CD4-positive, alpha-beta T cell treated with Interleukin-4 for 1 hour (primary cell): ENCODE results near the gene ADGRG1.
"Not testable (repeated sequence)": the region's sequence is repeated elsewhere in the genome, so short reads cannot be mapped to it uniquely, and the experiment has no call there.

Experiments used
- DNase-seq, 2 donors: peaks; one replicate each; pipeline ENCODE4 v3.0.0-alpha.2; 2020 to 2022

Gene ADGRG1

GRCh38 chr16:57668630-57669475, 40.4 kb downstream of the ADGRG1 start:
- no peak for DNase-seq

DNA sequence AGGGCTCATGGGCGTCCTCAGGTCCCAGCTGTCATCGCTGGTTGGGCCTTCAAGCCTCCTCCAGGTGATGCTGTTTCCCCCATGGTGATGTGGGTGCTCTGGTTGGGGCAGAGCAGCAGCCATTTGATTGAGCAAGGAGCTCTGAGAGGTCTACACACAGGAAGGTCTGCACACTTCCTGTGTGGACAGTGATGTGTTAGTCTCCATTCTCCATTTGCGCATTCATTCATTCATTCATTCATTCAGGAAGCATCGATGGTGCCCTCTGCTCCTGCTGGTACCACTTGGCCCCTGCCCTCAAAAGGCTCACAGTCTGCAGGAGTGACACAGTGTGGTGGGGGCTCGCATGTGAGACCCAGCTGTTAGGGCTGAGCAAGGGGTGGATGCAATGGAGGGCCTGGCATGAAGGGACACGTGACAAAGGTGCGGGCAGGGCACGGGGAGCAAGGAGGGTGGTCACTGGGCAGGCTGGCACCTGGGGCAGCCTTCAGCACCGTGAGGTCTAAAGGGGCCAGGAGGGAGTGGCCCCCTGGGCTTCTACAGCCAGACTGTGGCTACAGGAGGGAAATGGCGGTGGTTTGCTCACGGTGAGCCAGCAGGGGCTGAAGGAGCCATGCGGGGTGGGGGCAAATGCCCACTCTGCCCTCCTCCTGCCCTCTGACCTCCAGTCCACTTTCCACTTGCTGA, 41.2 kb downstream of the ADGRG1 start:
- DNase-seq = no peak

DNA sequence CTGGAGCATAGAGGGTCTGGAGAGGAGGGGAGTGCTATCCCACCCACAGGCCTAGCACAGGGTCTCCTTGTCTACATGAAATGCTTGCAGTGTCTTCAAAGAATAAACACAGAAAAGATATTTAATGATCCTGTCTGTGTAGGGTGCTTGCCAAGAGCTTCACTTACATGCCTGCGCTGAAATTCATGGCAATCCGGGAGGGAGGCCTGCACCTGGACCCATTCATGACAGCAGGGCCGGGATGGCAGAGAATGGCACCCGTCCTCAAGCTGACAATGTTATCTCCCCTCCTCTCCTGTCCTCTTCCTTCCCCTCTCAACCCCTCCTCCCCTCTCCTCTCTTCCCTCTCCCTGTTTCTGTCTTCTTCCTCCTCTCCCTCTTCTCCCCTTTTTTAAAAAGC, 41.8 kb downstream of the ADGRG1 start:
- no peak for DNase-seq

DNA sequence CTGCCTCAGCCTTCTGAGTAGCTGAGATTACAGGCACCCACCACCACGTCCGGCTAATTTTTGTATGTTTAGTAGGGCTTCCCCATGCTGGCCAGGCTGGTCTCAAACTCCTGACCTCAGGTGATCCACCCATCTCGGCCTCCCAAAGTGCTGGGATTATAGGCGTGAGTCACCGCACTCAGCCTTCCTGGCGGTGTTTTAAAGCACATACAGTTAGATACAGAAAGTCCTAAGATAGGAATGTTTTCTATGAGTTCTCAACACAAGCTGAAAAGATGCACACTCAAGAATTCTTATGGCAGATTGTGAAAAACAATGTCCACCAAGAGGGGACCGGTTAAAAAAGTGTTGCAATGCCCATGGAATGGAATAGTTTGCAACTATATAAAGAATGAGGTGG, 43.0 kb downstream of the ADGRG1 start:
- DNase-seq = not testable (repeated sequence)

GRCh38 chr16:57672416-57672815, 44.0 kb downstream of the ADGRG1 start:
- no peak for DNase-seq

GRCh38 chr16:57672824-57673223, 44.4 kb downstream of the ADGRG1 start:
- DNase-seq = no peak

DNA sequence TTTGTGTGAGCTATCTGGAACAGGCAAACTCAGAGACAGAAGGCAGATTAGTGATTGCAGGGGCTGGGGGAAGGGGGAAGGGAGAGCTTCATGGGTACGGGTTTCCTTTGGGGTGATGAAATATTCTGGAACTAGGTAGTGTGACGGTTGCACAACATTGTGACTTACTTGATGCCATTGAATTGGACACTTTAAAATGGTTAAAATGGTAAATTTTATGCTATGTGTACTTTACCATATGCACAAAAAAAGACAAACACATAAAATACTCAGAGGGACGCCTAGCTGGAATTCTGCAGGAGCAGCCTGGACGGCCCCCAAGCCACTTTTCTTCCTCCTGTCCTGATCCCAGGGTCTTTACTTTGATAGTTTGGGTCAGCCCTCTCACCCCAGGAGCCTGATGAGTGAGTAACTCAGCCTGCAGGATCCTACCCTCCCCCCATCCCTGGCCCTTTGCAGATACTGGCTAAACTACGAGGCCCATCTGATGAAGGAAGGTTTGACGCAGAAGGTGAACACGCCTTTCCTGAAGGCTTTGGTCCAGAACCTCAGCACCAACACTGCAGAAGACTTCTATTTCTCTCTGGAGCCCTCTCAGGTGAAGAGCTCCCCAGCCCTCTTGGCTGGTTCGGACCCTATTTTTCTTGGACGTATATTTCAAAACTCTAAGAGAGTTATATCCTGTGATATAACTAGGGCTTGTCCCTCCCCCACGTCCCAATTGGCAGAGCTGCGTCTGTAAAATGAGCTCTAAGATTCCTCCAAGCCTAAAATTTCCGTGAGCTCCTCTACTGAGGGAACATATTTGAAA, 47.5 kb downstream of the ADGRG1 start:
- DNase-seq = no peak

GRCh38 chr16:57676553-57677085, 48.2 kb downstream of the ADGRG1 start:
- no peak for DNase-seq

DNA sequence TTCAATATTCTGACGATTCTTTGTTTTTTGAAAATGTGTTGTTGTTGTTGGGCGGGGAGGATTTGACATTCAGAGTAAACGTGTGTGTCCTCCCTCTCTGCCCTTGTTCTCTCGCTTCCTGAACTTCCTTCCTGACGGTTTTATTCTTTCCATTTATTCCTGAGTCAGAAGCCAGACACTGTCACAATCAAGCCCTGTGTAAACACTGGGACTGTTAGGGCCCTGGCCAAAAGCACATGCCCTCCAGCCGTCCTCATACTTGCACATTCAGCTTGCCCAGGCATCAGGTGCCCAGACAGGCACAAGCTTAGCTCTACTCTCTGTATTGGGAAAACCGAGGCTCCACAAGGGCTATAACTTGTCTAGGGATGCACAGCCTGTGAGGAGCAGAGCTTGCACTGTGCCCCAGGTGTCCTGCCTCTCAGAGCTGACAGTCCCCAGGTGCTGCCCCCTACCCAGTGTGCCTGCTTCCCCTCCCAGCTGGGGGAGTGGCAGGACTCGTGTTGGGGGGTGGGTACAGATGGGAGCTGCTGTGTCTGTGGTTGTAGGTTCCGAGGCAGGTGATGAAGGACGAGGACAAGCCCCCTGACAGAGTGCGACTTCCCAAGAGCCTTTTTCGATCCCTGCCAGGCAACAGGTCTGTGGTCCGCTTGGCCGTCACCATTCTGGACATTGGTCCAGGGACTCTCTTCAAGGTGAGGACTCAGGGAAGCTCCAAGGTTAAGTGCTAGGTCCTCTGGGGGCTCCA, 49.4 kb downstream of the ADGRG1 start:
- DNase-seq = no peak

DNA sequence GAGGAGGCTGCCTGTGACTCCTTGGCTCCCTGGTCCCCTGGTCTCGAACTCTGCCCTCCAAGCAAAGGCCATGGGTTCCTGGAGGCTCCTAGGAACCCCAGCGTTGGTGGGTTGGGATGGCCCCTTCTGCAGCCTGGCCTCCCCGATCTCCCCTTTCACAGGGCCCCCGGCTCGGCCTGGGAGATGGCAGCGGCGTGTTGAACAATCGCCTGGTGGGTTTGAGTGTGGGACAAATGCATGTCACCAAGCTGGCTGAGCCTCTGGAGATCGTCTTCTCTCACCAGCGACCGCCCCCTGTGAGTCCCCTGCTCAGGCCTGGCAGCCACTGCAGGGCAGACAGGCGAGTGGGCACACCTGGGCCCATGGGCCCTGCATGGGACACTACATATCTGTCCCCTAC, 50.6 kb downstream of the ADGRG1 start:
- no peak for DNase-seq

GRCh38 chr16:57679767-57680482, 51.5 kb downstream of the ADGRG1 start:
- DNase-seq = no peak

- DNase-seq = no peak
Measured at GRCh38 chr16:57680842-57681375, 52.5 kb downstream of the ADGRG1 start.

GRCh38 chr16:57681950-57682728, 53.7 kb downstream of the ADGRG1 start:
- no peak for DNase-seq

DNA sequence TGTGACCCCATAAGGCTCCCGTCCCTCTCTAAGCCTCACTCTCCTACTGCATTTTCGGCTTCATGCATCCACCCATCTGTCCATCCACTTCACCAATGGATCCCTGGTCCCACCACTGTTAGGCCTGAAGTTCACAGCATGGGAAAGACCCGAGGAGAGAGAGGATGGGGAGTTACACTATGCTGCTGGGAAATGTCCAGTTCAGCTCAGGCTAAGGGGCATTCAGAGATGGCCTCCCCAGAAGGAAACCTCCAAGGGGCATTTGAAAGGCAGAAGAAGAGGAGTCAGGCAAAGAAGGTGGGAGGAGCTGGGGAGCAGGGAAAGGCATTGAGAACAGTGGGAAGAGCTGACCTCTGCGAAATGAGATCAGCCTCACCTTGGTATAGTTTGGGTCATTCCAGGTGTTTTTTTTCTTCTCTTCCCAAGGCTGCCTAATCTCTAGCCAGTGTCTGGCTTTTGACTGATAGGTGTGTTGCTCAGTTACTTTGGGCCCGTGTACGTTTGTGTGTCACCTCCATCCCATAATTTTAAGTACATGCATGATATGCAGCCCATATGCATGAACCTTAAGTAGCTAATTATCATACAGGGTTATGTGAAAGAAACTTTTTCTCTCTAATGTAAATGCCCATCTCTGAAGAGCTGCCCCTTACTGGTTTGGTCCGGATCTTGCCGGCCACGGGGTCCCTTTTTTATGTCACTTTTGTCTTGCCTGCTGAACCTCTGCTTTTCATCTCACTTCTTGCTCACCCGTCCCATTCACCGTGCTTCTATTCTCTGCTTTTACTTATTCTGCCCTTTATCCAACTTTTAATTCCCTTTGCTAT, 54.6 kb downstream of the ADGRG1 start:
- DNase-seq = no peak

DNA sequence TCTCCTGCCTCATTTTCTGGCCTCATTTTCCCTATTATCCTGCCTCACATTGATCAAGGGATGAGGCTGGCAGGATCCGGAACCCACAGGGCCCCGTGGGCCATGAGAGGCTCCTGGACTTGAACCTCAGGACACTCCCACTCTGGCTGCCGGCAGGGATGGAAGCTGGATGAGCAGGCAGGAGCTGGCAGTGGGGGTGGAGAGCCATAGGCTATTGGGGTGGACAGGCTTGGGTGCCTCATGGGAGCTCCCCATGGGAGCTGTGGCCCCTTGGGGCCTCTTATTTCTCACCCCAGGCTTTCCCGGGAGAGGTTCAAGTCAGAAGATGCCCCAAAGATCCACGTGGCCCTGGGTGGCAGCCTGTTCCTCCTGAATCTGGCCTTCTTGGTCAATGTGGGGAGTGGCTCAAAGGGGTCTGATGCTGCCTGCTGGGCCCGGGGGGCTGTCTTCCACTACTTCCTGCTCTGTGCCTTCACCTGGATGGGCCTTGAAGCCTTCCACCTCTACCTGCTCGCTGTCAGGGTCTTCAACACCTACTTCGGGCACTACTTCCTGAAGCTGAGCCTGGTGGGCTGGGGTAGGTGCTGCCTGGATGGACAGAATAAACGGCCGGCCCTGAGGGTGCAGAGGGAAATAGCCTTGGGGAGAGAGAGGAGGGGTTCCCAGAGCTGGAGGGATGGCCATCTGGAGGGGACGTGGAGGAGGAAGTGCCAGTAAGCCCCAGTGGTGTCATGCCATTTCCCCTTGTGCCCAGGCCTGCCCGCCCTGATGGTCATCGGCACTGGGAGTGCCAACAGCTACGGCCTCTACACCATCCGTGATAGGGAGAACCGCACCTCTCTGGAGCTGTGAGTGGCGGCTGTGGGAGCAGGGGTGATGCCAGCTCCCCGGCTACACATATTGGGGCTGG, 55.5 kb downstream of the ADGRG1 start:
- DNase-seq = no peak

DNA sequence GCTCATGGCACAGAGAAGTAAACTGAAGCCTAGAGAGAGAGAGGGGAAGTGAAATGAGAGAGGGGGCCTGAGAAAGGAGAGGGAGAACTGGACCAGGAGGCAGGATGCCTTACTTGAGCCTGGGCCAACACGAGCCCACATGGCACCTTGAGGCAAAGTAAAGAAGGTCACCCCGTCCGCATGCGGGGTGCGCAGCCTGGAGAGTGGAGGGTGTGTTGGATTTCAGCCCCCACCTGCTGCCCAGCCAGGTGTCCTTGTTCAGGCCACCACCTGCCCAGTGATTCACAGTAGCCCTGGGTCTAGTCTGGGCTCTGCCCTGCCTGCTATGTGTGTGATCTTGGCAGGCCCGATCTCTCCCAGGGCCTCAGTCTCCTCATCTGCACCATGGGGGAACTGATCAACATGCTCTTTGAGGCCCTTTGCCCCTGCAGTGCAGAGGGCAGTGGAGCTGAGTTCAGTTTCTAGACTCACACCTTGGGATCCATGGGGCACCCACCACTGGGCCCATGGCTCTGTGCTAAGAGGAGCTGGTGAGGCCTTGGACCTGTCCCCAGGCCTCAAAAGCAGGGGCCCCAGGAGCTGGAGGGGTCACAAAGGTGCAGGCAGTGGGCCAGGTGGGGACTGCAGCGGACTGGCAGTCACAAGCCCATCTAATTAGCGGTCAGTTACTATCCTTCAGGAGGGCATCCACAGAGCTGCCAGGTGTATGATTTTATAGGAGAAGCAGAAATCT, 56.4 kb downstream of the ADGRG1 start:
- no peak for DNase-seq

GRCh38 chr16:57685633-57686032, 57.2 kb downstream of the ADGRG1 start:
- no peak for DNase-seq

- DNase-seq = no peak
Measured at GRCh38 chr16:57686577-57686976, 58.1 kb downstream of the ADGRG1 start.
